GM12891 (cell line): Measurements from ENCODE around the gene ELOVL4.

Source experiments
- DNase-seq: peaks from one replicate; pipeline ENCODE4 v3.0.0; 2011; ENCODE audit warnings: low spot score; ENCODE audit not compliant: insufficient read length
- FAIRE-seq: peaks from 2 replicates; lab custom pipeline; 2011; peaks lifted over from hg19 to GRCh38; lab: Jason Lieb, UNC
- PAX5 ChIP-seq: IDR thresholded peaks from 2 replicates; pipeline ENCODE4 v1.6.1; 2011; ENCODE audit warnings: low read length, moderate library complexity, mild to moderate bottlenecking; ENCODE audit not compliant: insufficient read depth, severe bottlenecking
- POLR2A ChIP-seq: IDR thresholded peaks from 2 replicates; pipeline ENCODE4 v1.6.1; 2011; ENCODE audit warnings: low read depth, low read length, control low read depth
- POLR2AphosphoS5 ChIP-seq: IDR thresholded peaks from 2 replicates; pipeline ENCODE4 v1.6.1; 2011; ENCODE audit warnings: low read depth, low read length, control low read depth
- POU2F2 ChIP-seq: IDR thresholded peaks from 2 replicates; pipeline ENCODE4 v1.6.1; 2011; ENCODE audit warnings: low read depth, mild to moderate bottlenecking, control low read depth, low read length, moderate library complexity
- SPI1 ChIP-seq: IDR thresholded peaks from 2 replicates; pipeline ENCODE4 v1.6.1; 2011; ENCODE audit warnings: low read depth, low read length, control low read depth
- TAF1 ChIP-seq: IDR thresholded peaks from 2 replicates; pipeline ENCODE4 v1.6.1; 2011; ENCODE audit warnings: low read depth, low read length, control low read depth

Gene ELOVL4

DNA sequence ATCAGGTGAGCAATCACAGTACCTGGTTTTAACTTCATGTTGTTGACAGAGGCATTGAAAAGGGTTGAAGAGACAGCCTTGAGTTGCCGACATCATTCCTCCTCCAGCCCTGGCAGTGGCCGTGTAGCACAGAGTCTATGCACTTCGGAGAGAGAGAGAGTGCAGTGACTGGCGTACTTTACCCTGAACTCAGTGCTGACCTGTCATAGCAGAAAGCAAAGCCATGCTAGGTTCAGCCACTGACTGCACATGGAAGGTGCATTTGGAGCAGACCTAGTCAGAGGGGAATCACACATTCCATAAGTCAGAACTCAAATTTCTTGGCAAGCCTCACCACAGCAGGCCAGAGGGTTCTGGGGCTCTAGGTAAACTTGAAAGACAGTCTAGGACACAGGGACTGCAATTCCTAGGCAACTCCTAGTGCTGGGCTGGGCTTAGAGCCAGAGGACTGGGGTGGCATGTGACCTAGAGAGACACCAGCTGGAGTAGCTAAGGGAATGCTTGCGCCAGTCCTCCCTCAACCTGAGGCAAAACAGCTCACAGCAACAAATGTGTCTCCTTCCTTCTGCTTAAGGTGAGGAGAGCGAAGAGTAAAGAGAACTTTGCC lies 69.1 kb downstream of the ELOVL4 start:
- DNase-seq: no peak
- no peak for FAIRE-seq
- TF ChIP-seq TAF1 (no peak), POU2F2 (no peak), POLR2A (no peak), POLR2AphosphoS5 (no peak), PAX5 (no peak), SPI1 (no peak)

GRCh38 chr6:79874531-79875134 lies 72.7 kb downstream of the ELOVL4 start:
- DNase-seq (no peak), FAIRE-seq (no peak)
- TF ChIP-seq POU2F2 (no peak), POLR2AphosphoS5 (no peak), TAF1 (no peak), SPI1 (no peak), PAX5 (no peak), POLR2A (no peak)

- FAIRE-seq: no peak
- DNase-seq: no peak
- no peak for TF ChIP-seq PAX5
- no peak for TF ChIP-seq TAF1
- no peak for TF ChIP-seq POLR2A
- no peak for TF ChIP-seq SPI1
- no peak for TF ChIP-seq POU2F2
- no peak for TF ChIP-seq POLR2AphosphoS5
Measured at GRCh38 chr6:79872986-79873385, 74.4 kb downstream of the ELOVL4 start.

- FAIRE-seq (no peak), DNase-seq (no peak)
Measured at GRCh38 chr6:79872303-79872702, 75.0 kb downstream of the ELOVL4 start.

DNA sequence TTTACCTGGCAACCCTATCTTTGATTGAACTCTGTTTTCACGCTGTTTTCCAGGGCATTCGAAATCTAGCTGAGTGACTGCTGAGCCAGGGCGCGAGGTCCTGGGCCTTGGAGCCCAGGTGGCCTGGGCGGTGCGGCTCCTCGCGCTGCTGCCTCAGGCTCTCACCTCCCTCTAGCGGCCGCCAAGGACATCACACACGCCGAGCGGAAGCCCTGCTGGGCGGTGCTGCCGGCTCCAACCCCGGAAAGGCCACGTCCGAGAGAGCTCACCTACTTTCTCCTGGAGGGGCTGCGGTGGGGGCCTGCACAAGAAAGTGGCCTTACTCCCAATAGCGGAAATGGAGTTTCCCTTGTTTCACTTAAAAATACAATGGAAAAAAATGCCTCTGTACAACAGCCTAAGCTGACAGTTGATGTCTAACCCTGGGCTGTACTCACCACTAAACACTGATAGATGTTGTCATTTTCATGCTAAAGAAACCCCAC lies 77.7 kb downstream of the ELOVL4 start:
- no peak for TF ChIP-seq POLR2AphosphoS5
- no peak for TF ChIP-seq PAX5
- 0 out of 2 replicates have a peak, but pooled peaks have one; percentile 16 for TF ChIP-seq SPI1
- no peak for TF ChIP-seq POLR2A
- TF ChIP-seq TAF1: no peak
- TF ChIP-seq POU2F2: no peak
- FAIRE-seq (peak; percentile 86), DNase-seq (peak; percentile 63)

More at GRCh38 chr6:79872303-79872702, 75.0 kb downstream of the ELOVL4 start:
- TF ChIP-seq POU2F2 (no peak), PAX5 (no peak), TAF1 (no peak), POLR2A (no peak), SPI1 (no peak), POLR2AphosphoS5 (no peak)

- TF ChIP-seq SPI1 (no peak), POU2F2 (no peak), PAX5 (no peak), POLR2A (no peak), TAF1 (no peak), POLR2AphosphoS5 (no peak)
- FAIRE-seq (no peak), DNase-seq (no peak)
Measured at GRCh38 chr6:79869184-79869583, 78.2 kb downstream of the ELOVL4 start.

DNA sequence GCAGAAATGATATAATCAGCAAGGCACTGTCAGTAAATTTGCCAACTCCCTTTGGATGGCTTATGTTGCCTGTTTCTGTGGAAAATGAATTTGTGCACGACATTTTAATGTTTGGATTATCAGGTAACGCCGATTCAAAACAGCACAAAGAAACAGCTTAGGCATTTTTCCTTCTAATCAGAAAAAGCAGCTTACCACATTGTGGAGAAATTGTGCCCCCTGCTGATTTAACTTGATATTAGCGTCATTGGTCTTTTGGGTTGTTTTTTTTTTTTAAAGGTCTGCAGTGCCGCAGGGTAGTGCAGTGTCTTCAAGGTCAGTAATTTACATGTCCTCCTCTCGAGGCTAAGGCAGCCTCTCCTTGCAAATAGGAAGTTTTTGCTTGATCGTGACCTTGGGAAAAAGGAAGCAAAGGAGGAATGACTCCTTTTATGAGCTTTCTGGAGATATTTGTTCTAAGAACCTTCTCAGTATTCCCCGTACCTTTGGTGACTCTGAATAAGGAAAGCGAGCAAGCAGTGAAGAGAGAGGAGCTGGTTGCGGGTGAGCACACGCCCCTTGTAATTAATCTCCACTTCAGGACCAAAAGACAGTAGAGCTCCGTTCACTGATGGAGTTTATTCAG lies 79.1 kb downstream of the ELOVL4 start:
- TF ChIP-seq POLR2A (no peak), POU2F2 (no peak)
- FAIRE-seq: no peak
- peak; percentile 19 for DNase-seq
